DOHH2 (cell line): Measurements from ENCODE around the gene ATP6V1G1.
"Not testable (repeated sequence)": the region's sequence is repeated elsewhere in the genome, so short reads cannot be mapped to it uniquely, and the experiment has no call there.

Experiments used
- H3F3A ChIP-seq: fragments of 200-600 bp; sonication (generic), shearing (Covaris generic); 2 replicates; pipeline ENCODE4 v1.6.0; 2016; ENCODE audit warnings: antibody characterized with exemption, mild to moderate bottlenecking; ENCODE audit not compliant: control insufficient read depth, insufficient read depth
- H3K27ac ChIP-seq: fragments of 200-600 bp; sonication (generic); 2 replicates; pipeline ENCODE4 v1.5.1; 2014; ENCODE audit warnings: low read depth, mild to moderate bottlenecking, low read length, moderate library complexity
- H3K27me3 ChIP-seq: fragments of 200-600 bp; sonication (generic); 2 replicates; pipeline ENCODE4 v1.6.1; 2014; ENCODE audit warnings: mild to moderate bottlenecking, low read length, mixed read lengths; ENCODE audit not compliant: control insufficient read depth
- H3K36me3 ChIP-seq: fragments of 200-600 bp; sonication (generic); 2 replicates; pipeline ENCODE4 v1.6.1; 2014; ENCODE audit warnings: mild to moderate bottlenecking, low read length, moderate library complexity, mixed read lengths; ENCODE audit not compliant: control insufficient read depth
- H3K4me1 ChIP-seq: fragments of 200-600 bp; sonication (generic); 2 replicates; pipeline ENCODE4 v1.6.1; 2014; ENCODE audit warnings: mild to moderate bottlenecking, low read length, mixed read lengths; ENCODE audit not compliant: control insufficient read depth
- H3K4me2 ChIP-seq: fragments of 200-600 bp; sonication (generic); 2 replicates; pipeline ENCODE4 v1.6.0; 2014; ENCODE audit warnings: mild to moderate bottlenecking, low read length, moderate library complexity
- H3K4me3 ChIP-seq: fragments of 200-600 bp; sonication (generic); 2 replicates; pipeline ENCODE4 v1.5.1; 2014; ENCODE audit warnings: mild to moderate bottlenecking, low read length, mixed read lengths
- H3K79me2 ChIP-seq: fragments of 200-600 bp; sonication (generic); 2 replicates; pipeline ENCODE4 v1.6.1; 2014; ENCODE audit warnings: mild to moderate bottlenecking, low read length, mixed read lengths; ENCODE audit not compliant: control insufficient read depth
- H3K9me2 ChIP-seq: fragments of 200-600 bp; sonication (generic); replicated peaks from 2 replicates; pipeline ENCODE4 v1.6.1; 2014; ENCODE audit warnings: mild to moderate bottlenecking, low read length, mixed read lengths; ENCODE audit not compliant: control insufficient read depth
- H3K9me3 ChIP-seq: fragments of 200-600 bp; sonication (generic); 2 replicates; pipeline ENCODE4 v1.6.1; 2014; ENCODE audit warnings: antibody characterized with exemption, low read length, mixed read lengths; ENCODE audit not compliant: control insufficient read depth, insufficient read depth
- H4K20me1 ChIP-seq: fragments of 200-600 bp; sonication (generic); 2 replicates; pipeline ENCODE4 v1.6.0; 2014; ENCODE audit warnings: low read depth, mild to moderate bottlenecking, antibody characterized with exemption, low read length, moderate library complexity; ENCODE audit not compliant: control insufficient read depth, insufficient read depth
- EZH2phosphoT487 ChIP-seq: fragments of 200-600 bp; sonication (generic); IDR thresholded peaks from 2 replicates; pipeline ENCODE4 v1.6.1; 2017; ENCODE audit warnings: borderline replicate concordance, mild to moderate bottlenecking, antibody characterized with exemption, low read length, moderate library complexity, mixed read lengths
- TF ChIP-seq, protein P1 (sequence below): fragments of 200-600 bp; sonication (generic); IDR thresholded peaks from one replicate; pipeline ENCODE4 v1.5.1; 2014; ENCODE audit warnings: antibody characterized with exemption, mild to moderate bottlenecking, low read depth, low read length; ENCODE audit not compliant: poor library complexity, severe bottlenecking

ATP6V1G1 gene

GRCh38 chr9:114578134-114578533 lies 9.4 kb upstream of the ATP6V1G1 start:
- not testable (repeated sequence) for H4K20me1 ChIP-seq, H3K9me2 ChIP-seq

GRCh38 chr9:114580609-114581193 lies 6.9 kb upstream of the ATP6V1G1 start:
- TF ChIP-seq EZH2phosphoT487, result no peak
- TF ChIP-seq, protein P1, sequence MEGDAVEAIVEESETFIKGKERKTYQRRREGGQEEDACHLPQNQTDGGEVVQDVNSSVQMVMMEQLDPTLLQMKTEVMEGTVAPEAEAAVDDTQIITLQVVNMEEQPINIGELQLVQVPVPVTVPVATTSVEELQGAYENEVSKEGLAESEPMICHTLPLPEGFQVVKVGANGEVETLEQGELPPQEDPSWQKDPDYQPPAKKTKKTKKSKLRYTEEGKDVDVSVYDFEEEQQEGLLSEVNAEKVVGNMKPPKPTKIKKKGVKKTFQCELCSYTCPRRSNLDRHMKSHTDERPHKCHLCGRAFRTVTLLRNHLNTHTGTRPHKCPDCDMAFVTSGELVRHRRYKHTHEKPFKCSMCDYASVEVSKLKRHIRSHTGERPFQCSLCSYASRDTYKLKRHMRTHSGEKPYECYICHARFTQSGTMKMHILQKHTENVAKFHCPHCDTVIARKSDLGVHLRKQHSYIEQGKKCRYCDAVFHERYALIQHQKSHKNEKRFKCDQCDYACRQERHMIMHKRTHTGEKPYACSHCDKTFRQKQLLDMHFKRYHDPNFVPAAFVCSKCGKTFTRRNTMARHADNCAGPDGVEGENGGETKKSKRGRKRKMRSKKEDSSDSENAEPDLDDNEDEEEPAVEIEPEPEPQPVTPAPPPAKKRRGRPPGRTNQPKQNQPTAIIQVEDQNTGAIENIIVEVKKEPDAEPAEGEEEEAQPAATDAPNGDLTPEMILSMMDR, result no peak
- no peak overlapping the region for H3K4me3 ChIP-seq
- H3K4me2 ChIP-seq, result no peak overlapping the region
- no peaks in the 10 kb centered on the region; the same call in 1 of the 2 replicates for H3K27me3 ChIP-seq
- peaks cover 24% of the 10 kb centered on the region for H3K4me1 ChIP-seq
- H3F3A ChIP-seq, result peaks cover 2% of the 10 kb centered on the region; the same call in 1 of the 2 replicates
- H3K27ac ChIP-seq, result no peak overlapping the region
- no peaks in the 10 kb centered on the region for H4K20me1 ChIP-seq
- no peaks in the 10 kb centered on the region for H3K9me3 ChIP-seq
- no peaks in the 10 kb centered on the region for H3K9me2 ChIP-seq
- no peaks in the 10 kb centered on the region for H3K36me3 ChIP-seq
- H3K79me2 ChIP-seq, result no peaks in the 10 kb centered on the region

More at GRCh38 chr9:114578134-114578533, 9.4 kb upstream of the ATP6V1G1 start:
- H3K9me3 ChIP-seq, H3K4me2 ChIP-seq, H3K36me3 ChIP-seq, H3K4me3 ChIP-seq, H3K79me2 ChIP-seq, H3F3A ChIP-seq, H3K27ac ChIP-seq, H3K27me3 ChIP-seq: not testable (repeated sequence)
- peaks cover 24% of the 10 kb centered on the region for H3K4me1 ChIP-seq

- no peak for TF ChIP-seq EZH2phosphoT487
- TF ChIP-seq, protein P1, result no peak
- H3K79me2 ChIP-seq, result peaks cover 14% of the 10 kb centered on the region
Observed at GRCh38 chr9:114583371-114584155, 4.0 kb upstream of the ATP6V1G1 start.

GRCh38 chr9:114588210-114588609 lies 641 bp downstream of the ATP6V1G1 start:
- peak overlapping the region; percentile 89 for H3K4me3 ChIP-seq
- H3F3A ChIP-seq, result peaks cover 21% of the 10 kb centered on the region
- no peaks in the 10 kb centered on the region for H3K27me3 ChIP-seq
- H3K79me2 ChIP-seq, result peaks cover 61% of the 10 kb centered on the region
- peaks cover 33% of the 10 kb centered on the region for H3K36me3 ChIP-seq
- peaks cover 25% of the 10 kb centered on the region for H4K20me1 ChIP-seq
- TF ChIP-seq EZH2phosphoT487, result no peak
- TF ChIP-seq, protein P1, result no peak
- H3K9me3 ChIP-seq, result no peaks in the 10 kb centered on the region
- peak overlapping the region; percentile 87 for H3K27ac ChIP-seq
- peaks cover 67% of the 10 kb centered on the region for H3K4me1 ChIP-seq
- H3K4me2 ChIP-seq, result peak overlapping the region; percentile 94
- no peaks in the 10 kb centered on the region for H3K9me2 ChIP-seq

More at GRCh38 chr9:114583371-114584155, 4.0 kb upstream of the ATP6V1G1 start:
- Histone ChIP-seq H3K9me2 (no peaks in the 10 kb centered on the region), H3K4me3 (peak overlapping the region; percentile 46), H3K9me3 (no peaks in the 10 kb centered on the region), H3F3A (peaks cover 2% of the 10 kb centered on the region; the same call in 1 of the 2 replicates), H4K20me1 (peaks cover 3% of the 10 kb centered on the region; the same call in 1 of the 2 replicates), H3K4me1 (peaks cover 26% of the 10 kb centered on the region), H3K36me3 (peaks cover 7% of the 10 kb centered on the region), H3K27ac (peak overlapping the region; percentile 12; the same call in 1 of the 2 replicates), H3K4me2 (peak overlapping the region; percentile 67), H3K27me3 (no peaks in the 10 kb centered on the region)
